HepG2 (cell line): ENCODE measurements around the gene ZBTB7B. TPM values are rescaled to one million over a fixed set of nuclear protein-coding genes. Genes with fewer than 3 reads are reported as not detected.

ENCODE experiments used
- EED ChIP-seq: sonication (generic); formaldehyde crosslinking; IDR thresholded peaks from 2 replicates; pipeline ENCODE4 v1.5.0; 2020; ENCODE audit warnings: mild to moderate bottlenecking, missing genetic modification reagents
- KAT8 ChIP-seq: IDR thresholded peaks from 2 replicates; pipeline ENCODE4 v1.6.1; 2016; ENCODE audit warnings: missing genetic modification reagents, missing compliant biosample characterization
- KDM1A ChIP-seq: IDR thresholded peaks from 2 replicates; pipeline ENCODE4 v1.6.1; 2016; ENCODE audit warnings: missing compliant biosample characterization
- KMT2A ChIP-seq: sonication (generic); formaldehyde crosslinking; IDR thresholded peaks from 2 replicates; pipeline ENCODE4 v1.4.0; 2020; ENCODE audit warnings: missing genetic modification reagents
- POGZ ChIP-seq: sonication (generic); formaldehyde crosslinking; IDR thresholded peaks from 2 replicates; pipeline ENCODE4 v1.4.0; 2020; ENCODE audit warnings: mild to moderate bottlenecking, missing genetic modification reagents
- REXO4 ChIP-seq: sonication (generic); formaldehyde crosslinking; IDR thresholded peaks from 2 replicates; pipeline ENCODE4 v1.8.0; 2022; ENCODE audit warnings: missing genetic modification reagents, mild to moderate bottlenecking, borderline replicate concordance
- RFXAP ChIP-seq: sonication (generic); formaldehyde crosslinking; IDR thresholded peaks from 2 replicates; pipeline ENCODE4 v1.4.0; 2020; ENCODE audit warnings: missing genetic modification reagents, borderline replicate concordance
- SP5 ChIP-seq: IDR thresholded peaks from 2 replicates; pipeline ENCODE4 v1.6.1; 2016; ENCODE audit warnings: low read depth, borderline replicate concordance
- SPEN ChIP-seq: sonication (generic); formaldehyde crosslinking; IDR thresholded peaks from 2 replicates; pipeline ENCODE4 v1.5.1; 2020; ENCODE audit warnings: low read depth, mild to moderate bottlenecking, missing genetic modification reagents
- TFE3 ChIP-seq: IDR thresholded peaks from 2 replicates; pipeline ENCODE4 v1.6.1; 2016
- ZC3H4 ChIP-seq: sonication (generic); formaldehyde crosslinking; IDR thresholded peaks from 2 replicates; pipeline ENCODE4 v1.4.0; 2020; ENCODE audit warnings: missing genetic modification reagents, borderline replicate concordance
- ZMYM3 ChIP-seq: sonication (generic); formaldehyde crosslinking; IDR thresholded peaks from 2 replicates; pipeline ENCODE4 v1.5.1; 2020; ENCODE audit warnings: mild to moderate bottlenecking, missing genetic modification reagents
- ZNF318 ChIP-seq: sonication (generic); formaldehyde crosslinking; IDR thresholded peaks from 2 replicates; pipeline ENCODE4 v1.4.0; 2020; ENCODE audit warnings: mild to moderate bottlenecking, missing genetic modification reagents
- ZNF350 ChIP-seq: sonication (generic); formaldehyde crosslinking; IDR thresholded peaks from 2 replicates; pipeline ENCODE4 v1.4.0; 2020; ENCODE audit warnings: mild to moderate bottlenecking, low read depth, missing genetic modification reagents, borderline replicate concordance
- ZNF556 ChIP-seq: sonication (generic); formaldehyde crosslinking; IDR thresholded peaks from 2 replicates; pipeline ENCODE4 v1.4.0; 2020; ENCODE audit warnings: mild to moderate bottlenecking, missing genetic modification reagents, borderline replicate concordance
- ZNF616 ChIP-seq: sonication (generic); formaldehyde crosslinking; IDR thresholded peaks from 2 replicates; pipeline ENCODE4 v1.5.0; 2020; ENCODE audit warnings: low read depth, mild to moderate bottlenecking, missing genetic modification reagents
- ZNF782 ChIP-seq: sonication (generic); formaldehyde crosslinking; IDR thresholded peaks from 2 replicates; pipeline ENCODE4 v1.4.0; 2020; ENCODE audit warnings: missing genetic modification reagents, mild to moderate bottlenecking, borderline replicate concordance
- ZNF792 ChIP-seq: IDR thresholded peaks from 2 replicates; pipeline ENCODE4 v1.6.1; 2016
- ZNF883 ChIP-seq: sonication (generic); formaldehyde crosslinking; IDR thresholded peaks from 2 replicates; pipeline ENCODE4 v1.5.1; 2020; ENCODE audit warnings: mild to moderate bottlenecking, missing genetic modification reagents; ENCODE audit errors: not compliant biosample characterization
- ZSCAN29 ChIP-seq: sonication (generic); formaldehyde crosslinking; conservative IDR thresholded peaks from 2 replicates; pipeline ENCODE4 v1.4.0; 2020; ENCODE audit warnings: mild to moderate bottlenecking, missing genetic modification reagents
- polyA plus RNA-seq, 8 experiments: library from polyadenylated mRNA; depleted of rRNA in 3 of 8; stranded (reverse) in 7 of 8; unstranded in 1 of 8; fragments of >200 nt; fragmentation: Illumina TruSeq in 4 of 8; extraction: Trizol in 4 of 8; gene quantifications; 2 replicates each; pipeline versions ENCODE4 v1.2.1 to v1.2.3, GENCODE V29; 2011 to 2016; ENCODE audit warnings: low read depth in 4 of 8, missing spikeins in 1 of 8, mixed read lengths in 1 of 8; ENCODE audit not compliant: insufficient read depth in 1 of 8
- total RNA-seq, 5 experiments: library from RNA; depleted of rRNA; stranded (reverse); fragments of >200 nt; fragmentation: Illumina TruSeq; extraction: Trizol; gene quantifications; 2 replicates each; pipeline ENCODE4 v1.2.3, GENCODE V29; 2016; ENCODE audit warnings: low read depth in 1 of 5

Gene ZBTB7B
- total and polyA plus RNA-seq, 2 of the 13 experiments (the other 11 are each of a cell fraction or from before 2014, with no cell fraction given): 15.5 to 17.5 TPM

- peak; percentile 80; the same call in 1 of the 2 replicates for TF ChIP-seq ZNF318
- TF ChIP-seq EED: peak; percentile 14; the same call in 1 of the 2 replicates
- peak; percentile 61; the same call in 1 of the 2 replicates for TF ChIP-seq ZNF350 (CRISPR knock-in tag)
- peak; percentile 96 for TF ChIP-seq SP5 (CRISPR knock-in tag)
- TF ChIP-seq KMT2A (CRISPR knock-in tag): no peak
- TF ChIP-seq ZNF782 (CRISPR knock-in tag): peak; percentile 58; the same call in 1 of the 2 replicates
- peak; percentile 69; the same call in 1 of the 2 replicates for TF ChIP-seq POGZ (CRISPR knock-in tag)
- TF ChIP-seq TFE3: 0 out of 2 replicates have a peak, but pooled peaks have one; percentile 41
- TF ChIP-seq ZMYM3 (CRISPR knock-in tag): no peak
- TF ChIP-seq RFXAP (CRISPR knock-in tag): peak; percentile 25; the same call in 1 of the 2 replicates
- peak; percentile 77 for TF ChIP-seq KAT8 (CRISPR knock-in tag)
- peak; percentile 61; the same call in 1 of the 2 replicates for TF ChIP-seq ZC3H4
- no peak for TF ChIP-seq ZNF616 (CRISPR knock-in tag)
- TF ChIP-seq ZNF883 (CRISPR knock-in tag): peak; percentile 54
- TF ChIP-seq ZNF792 (CRISPR knock-in tag): peak; percentile 68; the same call in 1 of the 2 replicates
- peak; percentile 48 for TF ChIP-seq SPEN (CRISPR knock-in tag)
- TF ChIP-seq REXO4 (CRISPR knock-in tag): no peak
- peak; percentile 8; the same call in 1 of the 2 replicates for TF ChIP-seq KDM1A (CRISPR knock-in tag)
- TF ChIP-seq ZSCAN29: peak; percentile 55; the same call in 1 of the 2 replicates
- peak; percentile 76; the same call in 1 of the 2 replicates for TF ChIP-seq ZNF556
These were observed 1.7 kb upstream of the ZBTB7B start (continued) for GRCh38 chr1:155000726-155001424.
